ENCODE data around the gene NFATC2IP.

GRCh38 chr16:28964496-28964895, 13.8 kb downstream of the NFATC2IP start:
- TF ChIP-seq CTCF (IDR thresholded peaks at IDR 0.05) = no peak
- TF ChIP-seq EZH2 (IDR thresholded peaks at IDR 0.05; ENCODE audit: borderline replicate concordance, insufficient read depth, low read depth, low read length, poor library complexity, severe bottlenecking) = no peak
